ENCODE measurements around the gene GLUD1.

- no peak for TF ChIP-seq CTCF (IDR thresholded peaks at IDR 0.05)
- no peak for TF ChIP-seq POLR2A (IDR thresholded peaks at IDR 0.05)
These were observed 36.5 kb downstream of the GLUD1 start for GRCh38 chr10:87058171-87058570.
